Dermis blood vessel endothelial cell (primary cell): Measurements from ENCODE around the gene AQP12B. TPM values are rescaled to one million over a fixed set of nuclear protein-coding genes. Genes with fewer than 3 reads are reported as not detected.
"Not testable (repeated sequence)": the region's sequence is repeated elsewhere in the genome, so short reads cannot be mapped to it uniquely, and the experiment has no call there.

Experiments used
- DNase-seq: peaks from one replicate; pipeline ENCODE4 v3.0.0; 2010
- total RNA-seq: library from RNA; depleted of rRNA; stranded (reverse); fragments of >200 nt; gene quantifications from 2 replicates; pipeline ENCODE4 v1.2.3, GENCODE V29; 2014

AQP12B gene
- total RNA-seq, 1 donor from 2014 or later: not detected

- DNase-seq: no peak
These were observed 18.5 kb upstream of the AQP12B start for GRCh38 chr2:240701091-240701735.

- DNase-seq: not testable (repeated sequence)
These were observed 17.9 kb upstream of the AQP12B start for GRCh38 chr2:240700616-240701015.

- not testable (repeated sequence) for DNase-seq
These were observed 17.1 kb upstream of the AQP12B start for GRCh38 chr2:240699835-240700234.

GRCh38 chr2:240698852-240699561 lies 16.3 kb upstream of the AQP12B start:
- not testable (repeated sequence) for DNase-seq

GRCh38 chr2:240696469-240696868 lies 13.8 kb upstream of the AQP12B start:
- DNase-seq: not testable (repeated sequence)

- not testable (repeated sequence) for DNase-seq
These were observed 12.9 kb upstream of the AQP12B start for GRCh38 chr2:240695593-240695992.

GRCh38 chr2:240694304-240694703 lies 11.6 kb upstream of the AQP12B start:
- not testable (repeated sequence) for DNase-seq

GRCh38 chr2:240692583-240693561 lies 10.2 kb upstream of the AQP12B start:
- DNase-seq: not testable (repeated sequence)

GRCh38 chr2:240691631-240692420 lies 9.1 kb upstream of the AQP12B start, which contains the start of gene AQP12A:
TSS of gene AQP12A (plus strand) at chr2:240691866. CDS start at chr2:240691914, 48 bp downstream.
- DNase-seq: not testable (repeated sequence)

GRCh38 chr2:240691075-240691427 lies 8.4 kb upstream of the AQP12B start:
- DNase-seq: not testable (repeated sequence)

- not testable (repeated sequence) for DNase-seq
These were observed 7.9 kb upstream of the AQP12B start for GRCh38 chr2:240690421-240691074.

GRCh38 chr2:240689975-240690374 lies 7.3 kb upstream of the AQP12B start:
- no peak for DNase-seq

GRCh38 chr2:240688553-240688919 lies 5.9 kb upstream of the AQP12B start:
- DNase-seq: no peak

- DNase-seq: no peak
These were observed 5.3 kb upstream of the AQP12B start for GRCh38 chr2:240687741-240688552.

GRCh38 chr2:240687045-240687740 lies 4.5 kb upstream of the AQP12B start:
- no peak for DNase-seq

GRCh38 chr2:240686460-240686859 lies 3.8 kb upstream of the AQP12B start:
- no peak for DNase-seq

GRCh38 chr2:240685771-240686371 lies 3.2 kb upstream of the AQP12B start:
- DNase-seq: no peak

- DNase-seq: not testable (repeated sequence)
These were observed 1.5 kb upstream of the AQP12B start for GRCh38 chr2:240683980-240684728.
